Superior temporal gyrus (tissue), 1 donor: ENCODE measurements around the gene FYN.

ENCODE experiments used
- DNase-seq: peaks from one replicate; pipeline ENCODE4 v3.0.0-alpha.2; 2016; ENCODE audit errors: extremely low spot score

Gene FYN

GRCh38 chr6:111747829-111748228 lies 125.4 kb downstream of the FYN start:
- DNase-seq = no peak

GRCh38 chr6:111747396-111747795 lies 125.9 kb downstream of the FYN start:
- DNase-seq = no peak

- DNase-seq = no peak
These were observed 126.3 kb downstream of the FYN start for GRCh38 chr6:111746983-111747382.

GRCh38 chr6:111745636-111746035 lies 127.6 kb downstream of the FYN start:
- DNase-seq = no peak

GRCh38 chr6:111745186-111745585 lies 128.1 kb downstream of the FYN start:
- DNase-seq = no peak

- peak; percentile 89 for DNase-seq
These were observed 129.2 kb downstream of the FYN start for GRCh38 chr6:111743862-111744692.

- no peak for DNase-seq
These were observed 129.9 kb downstream of the FYN start for GRCh38 chr6:111743360-111743759.

- DNase-seq = no peak
These were observed 131.9 kb downstream of the FYN start for GRCh38 chr6:111741177-111741952.

- no peak for DNase-seq
These were observed 132.7 kb downstream of the FYN start for GRCh38 chr6:111740506-111740905.

- DNase-seq = no peak
These were observed 134.0 kb downstream of the FYN start for GRCh38 chr6:111739257-111739696.

GRCh38 chr6:111738631-111739030 lies 134.6 kb downstream of the FYN start:
- DNase-seq = no peak

- no peak for DNase-seq
These were observed 135.1 kb downstream of the FYN start for GRCh38 chr6:111738156-111738555.

- DNase-seq = no peak
These were observed 136.2 kb downstream of the FYN start for GRCh38 chr6:111737065-111737521.

- DNase-seq = no peak
These were observed 137.1 kb downstream of the FYN start for GRCh38 chr6:111736005-111736608.

GRCh38 chr6:111734068-111735061 lies 138.9 kb downstream of the FYN start:
- DNase-seq = no peak

GRCh38 chr6:111732390-111732789 lies 140.9 kb downstream of the FYN start:
- DNase-seq = no peak

GRCh38 chr6:111731456-111732195 lies 141.6 kb downstream of the FYN start:
- no peak for DNase-seq

- no peak for DNase-seq
These were observed 142.4 kb downstream of the FYN start for GRCh38 chr6:111730864-111731263.

- DNase-seq = no peak
These were observed 145.4 kb downstream of the FYN start for GRCh38 chr6:111727802-111728201.

- no peak for DNase-seq
These were observed 146.2 kb downstream of the FYN start for GRCh38 chr6:111727041-111727440.
